ENCODE results near the gene GATAD2A. TPM values are rescaled to one million over a fixed set of nuclear protein-coding genes. Genes with fewer than 3 reads are reported as not detected.

Gene GATAD2A
- total RNA-seq, 2 donors from 2014 or later: 41.7 to 138 TPM

DNA sequence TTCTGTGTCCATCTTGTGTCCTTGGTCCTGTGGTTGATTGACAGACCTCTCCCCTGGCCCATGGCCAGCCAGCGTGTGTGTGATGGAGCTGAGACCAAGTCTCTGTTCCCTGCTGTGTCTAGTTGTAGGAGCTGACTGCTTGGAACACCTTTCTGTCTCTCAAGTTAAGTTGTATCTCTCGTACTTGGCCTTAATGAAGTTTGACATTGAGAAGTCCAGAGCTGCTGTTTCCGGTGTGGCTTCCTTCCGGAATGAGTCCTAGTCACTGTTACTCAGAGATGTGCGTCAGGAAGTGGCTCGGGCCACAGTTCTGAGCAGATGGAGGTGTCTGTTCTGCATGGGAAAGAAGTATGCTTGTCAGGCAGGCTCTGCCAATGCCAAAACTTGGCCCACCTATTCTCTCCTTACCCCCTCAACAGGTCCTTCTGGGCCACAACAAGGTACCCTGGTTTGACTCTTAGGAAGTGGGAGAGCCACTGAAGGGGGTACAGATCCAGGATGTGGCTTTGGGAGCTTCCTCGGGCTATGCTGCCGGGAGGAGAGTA is 54.3 kb downstream of the GATAD2A start:
- WGBS: 64% methylated on average over 8 of the region's 8 CpGs
- no peaks in the 10 kb centered on the region for H3K27me3 ChIP-seq (replicated peaks; ENCODE audit: insufficient read depth)
- no peaks in the 10 kb centered on the region for H3K9me3 ChIP-seq
- intact Hi-C loops (cut with DNase I): no loop called here
- peaks cover 10% of the 10 kb centered on the region for H3K4me1 ChIP-seq (replicated peaks)
- H3K27ac ChIP-seq: no peak overlapping the region
- H3K4me3 ChIP-seq: no peak overlapping the region
- TF ChIP-seq, protein P1, sequence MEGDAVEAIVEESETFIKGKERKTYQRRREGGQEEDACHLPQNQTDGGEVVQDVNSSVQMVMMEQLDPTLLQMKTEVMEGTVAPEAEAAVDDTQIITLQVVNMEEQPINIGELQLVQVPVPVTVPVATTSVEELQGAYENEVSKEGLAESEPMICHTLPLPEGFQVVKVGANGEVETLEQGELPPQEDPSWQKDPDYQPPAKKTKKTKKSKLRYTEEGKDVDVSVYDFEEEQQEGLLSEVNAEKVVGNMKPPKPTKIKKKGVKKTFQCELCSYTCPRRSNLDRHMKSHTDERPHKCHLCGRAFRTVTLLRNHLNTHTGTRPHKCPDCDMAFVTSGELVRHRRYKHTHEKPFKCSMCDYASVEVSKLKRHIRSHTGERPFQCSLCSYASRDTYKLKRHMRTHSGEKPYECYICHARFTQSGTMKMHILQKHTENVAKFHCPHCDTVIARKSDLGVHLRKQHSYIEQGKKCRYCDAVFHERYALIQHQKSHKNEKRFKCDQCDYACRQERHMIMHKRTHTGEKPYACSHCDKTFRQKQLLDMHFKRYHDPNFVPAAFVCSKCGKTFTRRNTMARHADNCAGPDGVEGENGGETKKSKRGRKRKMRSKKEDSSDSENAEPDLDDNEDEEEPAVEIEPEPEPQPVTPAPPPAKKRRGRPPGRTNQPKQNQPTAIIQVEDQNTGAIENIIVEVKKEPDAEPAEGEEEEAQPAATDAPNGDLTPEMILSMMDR (IDR thresholded peaks at IDR 0.05): no peak
- TF ChIP-seq POLR2A (IDR thresholded peaks at IDR 0.05): no peak
- no peak for TF ChIP-seq POLR2AphosphoS5 (IDR thresholded peaks at IDR 0.05)
- H3K36me3 ChIP-seq: no peaks in the 10 kb centered on the region
- DNase-seq (ENCODE audit: low spot score): no peak

DNA sequence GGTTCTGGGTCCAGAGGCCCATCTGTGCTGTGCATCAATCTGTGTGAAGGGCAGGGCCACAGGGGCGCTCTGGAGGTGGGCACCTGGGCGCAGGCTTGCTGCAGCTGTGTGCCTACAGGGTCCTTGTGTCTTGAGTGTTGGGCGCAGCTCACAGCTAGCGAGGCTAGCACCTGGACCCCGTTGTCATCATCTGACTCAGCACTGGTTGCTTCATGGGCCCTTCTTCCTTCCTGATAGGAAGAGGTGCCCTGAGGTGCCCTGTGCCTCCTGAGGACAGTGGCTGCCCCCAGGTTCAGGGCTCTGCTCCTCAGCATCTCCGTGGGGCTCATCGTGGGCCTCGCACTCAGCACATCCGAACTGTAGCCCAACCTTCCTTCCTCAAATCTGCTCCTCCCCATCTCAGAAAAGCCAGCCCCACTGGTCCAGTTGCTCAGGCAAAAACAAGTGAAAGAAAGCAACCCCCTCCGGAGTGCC is 54.8 kb downstream of the GATAD2A start:
- no peak for TF ChIP-seq POLR2A (IDR thresholded peaks at IDR 0.05)
- no peak for TF ChIP-seq POLR2AphosphoS5 (IDR thresholded peaks at IDR 0.05)
- TF ChIP-seq, protein P1 (IDR thresholded peaks at IDR 0.05): no peak
- 69% methylated on average over 10 of the region's 10 CpGs for WGBS
- no peak for DNase-seq (ENCODE audit: low spot score)
- no peaks in the 10 kb centered on the region for H3K27me3 ChIP-seq (replicated peaks; ENCODE audit: insufficient read depth)
- peaks cover 10% of the 10 kb centered on the region for H3K4me1 ChIP-seq (replicated peaks)
- intact Hi-C loops (cut with DNase I): no loop called here
- H3K4me3 ChIP-seq: no peak overlapping the region
- H3K36me3 ChIP-seq: peaks cover 0 to under 1% of the 10 kb centered on the region in 2 donors
- H3K27ac ChIP-seq: peak overlapping the region in 1 of 2 donors; percentile 56
- no peaks in the 10 kb centered on the region for H3K9me3 ChIP-seq

DNA sequence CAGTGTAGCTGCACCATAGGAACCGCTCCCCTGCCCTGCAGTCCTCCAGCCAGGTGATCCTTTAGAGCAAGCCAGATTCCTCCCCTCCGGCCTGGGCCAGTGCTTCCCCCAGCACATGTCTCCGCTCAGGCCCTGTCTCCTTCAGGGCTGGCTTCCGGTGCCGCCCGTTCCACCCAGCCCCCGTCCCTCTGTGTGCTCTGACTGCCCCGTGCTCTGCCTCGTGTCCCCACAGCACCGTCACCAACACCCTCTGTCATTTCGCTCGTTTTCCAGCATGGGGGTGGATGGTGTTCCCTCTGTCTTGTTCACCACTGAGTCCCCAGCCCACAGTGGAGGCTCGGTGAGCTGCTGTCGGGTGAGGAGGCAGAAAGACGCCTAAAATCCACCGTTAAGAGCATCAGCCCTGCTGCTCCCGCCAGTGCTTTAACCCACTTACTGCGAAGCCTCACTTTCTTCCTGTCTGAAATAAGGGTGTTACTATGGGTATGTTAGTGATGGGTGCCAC is 55.3 kb downstream of the GATAD2A start:
- peak overlapping the region; percentile 43 to 56 for H3K27ac ChIP-seq
- H3K36me3 ChIP-seq: peaks cover 0 to 5% of the 10 kb centered on the region in 2 donors
- no peak for TF ChIP-seq POLR2A (IDR thresholded peaks at IDR 0.05)
- TF ChIP-seq POLR2AphosphoS5 (IDR thresholded peaks at IDR 0.05): peak; percentile 25
- intact Hi-C loops (cut with DNase I): no loop called here
- no peaks in the 10 kb centered on the region for H3K27me3 ChIP-seq (replicated peaks; ENCODE audit: insufficient read depth)
- H3K4me1 ChIP-seq (replicated peaks): peaks cover 10% of the 10 kb centered on the region
- WGBS: 36% methylated on average over 18 of the region's 18 CpGs
- DNase-seq (ENCODE audit: low spot score): no peak
- H3K4me3 ChIP-seq: no peak overlapping the region
- H3K9me3 ChIP-seq: no peaks in the 10 kb centered on the region

DNA sequence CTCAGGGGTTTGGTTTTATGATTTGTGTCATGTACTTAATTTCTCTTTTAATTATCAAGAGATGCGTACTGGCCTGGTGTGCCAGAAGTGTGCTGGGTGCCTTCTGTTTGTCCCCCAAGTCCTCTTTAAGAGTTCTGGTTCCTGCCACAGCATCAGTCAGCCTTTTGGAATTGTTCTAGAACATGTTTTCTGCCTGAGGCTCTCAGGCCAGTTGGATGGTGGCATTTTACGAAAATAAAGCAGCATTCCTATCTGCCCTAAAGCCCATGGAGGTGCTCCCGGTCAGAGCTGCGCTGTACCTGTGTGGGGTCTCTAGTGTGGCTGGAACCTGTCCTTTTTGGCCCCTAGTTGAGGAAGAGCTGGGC is 55.8 kb downstream of the GATAD2A start:
- H3K4me3 ChIP-seq: no peak overlapping the region
- DNase-seq (ENCODE audit: low spot score): no peak
- H3K9me3 ChIP-seq: no peaks in the 10 kb centered on the region
- peak overlapping the region; percentile 43 to 56 for H3K27ac ChIP-seq
- peaks cover 10% of the 10 kb centered on the region for H3K4me1 ChIP-seq (replicated peaks)
- H3K27me3 ChIP-seq (replicated peaks; ENCODE audit: insufficient read depth): no peaks in the 10 kb centered on the region
- peaks cover 0 to 9% of the 10 kb centered on the region in 2 donors for H3K36me3 ChIP-seq
- no peak for TF ChIP-seq POLR2A (IDR thresholded peaks at IDR 0.05)
- TF ChIP-seq POLR2AphosphoS5 (IDR thresholded peaks at IDR 0.05): no peak
- TF ChIP-seq, protein P1 (IDR thresholded peaks at IDR 0.05): no peak
- intact Hi-C loops (cut with DNase I): no loop called here
- 80% methylated on average over 4 of the region's 4 CpGs for WGBS

DNA sequence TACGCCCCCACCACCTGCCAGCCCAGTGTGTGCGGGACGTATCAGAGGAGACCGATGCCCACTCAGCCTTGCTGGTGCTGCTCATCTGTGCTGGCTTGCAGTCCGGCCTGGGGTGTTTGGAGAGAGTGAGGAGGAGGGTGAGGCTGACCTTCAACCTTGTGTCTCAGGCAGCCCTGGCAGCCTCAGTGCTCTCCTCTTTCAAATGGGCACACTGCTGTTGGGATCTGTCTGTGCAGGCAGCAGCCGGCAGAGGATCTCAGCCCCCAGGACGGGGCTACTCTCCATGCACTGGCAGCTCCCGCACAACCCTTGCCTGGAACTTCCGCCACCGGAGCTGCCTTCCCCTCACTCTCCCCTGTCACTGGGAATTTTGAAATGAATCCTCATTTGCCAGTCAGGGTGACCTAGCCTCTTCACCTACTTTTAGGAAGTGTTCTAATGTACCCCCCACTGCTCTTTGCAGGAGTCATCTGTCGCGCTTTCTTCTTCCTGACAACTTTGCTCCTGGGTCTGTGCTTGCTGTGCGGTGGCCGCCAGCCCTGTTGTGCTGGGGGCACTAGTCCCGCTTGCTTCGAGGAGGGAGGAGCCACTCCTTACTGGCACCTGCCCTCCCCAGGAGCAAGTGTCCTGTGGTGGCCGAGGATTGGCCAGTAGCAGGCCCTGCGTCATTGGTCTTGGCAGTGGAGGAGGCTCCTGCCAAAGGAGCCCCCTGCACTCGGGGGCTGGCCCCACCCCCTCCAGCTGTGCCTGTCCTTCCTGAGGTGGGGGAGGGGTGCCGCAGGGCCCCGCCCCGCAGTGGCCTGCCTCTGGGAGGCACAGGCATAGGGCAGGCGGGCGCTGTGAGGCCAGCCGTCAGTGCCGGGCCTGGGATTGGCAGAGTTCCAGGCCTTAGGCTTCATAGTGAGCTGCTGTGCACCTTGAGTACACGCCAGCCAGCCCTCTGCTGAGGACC is 56.5 kb downstream of the GATAD2A start:
- 36% methylated on average over 26 of the region's 27 CpGs for WGBS
- peak; percentile 24 for DNase-seq (ENCODE audit: low spot score)
- no peak for TF ChIP-seq POLR2A (IDR thresholded peaks at IDR 0.05)
- TF ChIP-seq, protein P1 (IDR thresholded peaks at IDR 0.05): no peak
- peak overlapping the region in 1 of 2 donors; percentile 43 for H3K27ac ChIP-seq
- H3K4me3 ChIP-seq: no peak overlapping the region
- peaks cover 0 to 14% of the 10 kb centered on the region in 2 donors for H3K36me3 ChIP-seq
- H3K27me3 ChIP-seq (replicated peaks; ENCODE audit: insufficient read depth): no peaks in the 10 kb centered on the region
- no peaks in the 10 kb centered on the region for H3K9me3 ChIP-seq
- peaks cover 10% of the 10 kb centered on the region for H3K4me1 ChIP-seq (replicated peaks)
- intact Hi-C loops (cut with DNase I): no loop called here

Data from prostate gland (tissue), 2 donors.